ENCODE measurements around the gene CAPZA1. TPM values are rescaled to one million over a fixed set of nuclear protein-coding genes. Genes with fewer than 3 reads are reported as not detected.

Gene CAPZA1
- total RNA-seq, 1 experiment from 2014 or later: 148 TPM

- Histone ChIP-seq H3K27me3 (ENCODE audit: insufficient read depth, low read length) (no peaks in the 10 kb centered on the region), H3K4me2 (ENCODE audit: low read length) (peak within 1 kb of the TSS; percentile 88), H3K9me3 (ENCODE audit: control insufficient read depth in 1 of 2, insufficient read depth in 1 of 2, low read depth in 1 of 2, low read length in 2 of 2) (no peaks in the 10 kb centered on the region), H3K36me3 (ENCODE audit: control insufficient read depth in 1 of 2, insufficient read depth in 2 of 2, low read length in 2 of 2) (peaks cover 6 to 7% of the 10 kb centered on the region in 2 experiments; a peak in 2 of 4 replicates), H4K20me1 (ENCODE audit: insufficient read depth) (no peaks in the 10 kb centered on the region), H3K79me2 (ENCODE audit: insufficient read depth, low read length) (peaks cover 27% of the 10 kb centered on the region), H2AFZ (ENCODE audit: low read depth, low read length, poor library complexity, severe bottlenecking) (no peak within 1 kb of the TSS), H3K4me3 (replicated peaks in 1 of 2; ENCODE audit: low read depth in 1 of 2, low read length in 2 of 2) (peak within 1 kb of the TSS; percentile 71 to 72), H3K27ac (ENCODE audit: low read depth, low read length) (peak within 1 kb of the TSS; percentile 88), H3K4me1 (ENCODE audit: control insufficient read depth in 1 of 2, insufficient read depth in 2 of 2, low read length in 2 of 2) (peaks cover 4 to 29% of the 10 kb centered on the region in 2 experiments; a peak in 3 of 4 replicates), H3K9me2 (ENCODE audit: insufficient read depth) (no peaks in the 10 kb centered on the region), H3K9ac (ENCODE audit: low read length) (peak within 1 kb of the TSS; percentile 88)
- TF ChIP-seq ZFX (IDR thresholded peaks at IDR 0.05): peak; percentile 96; the same call in 1 of the 2 replicates
- no peak for TF ChIP-seq POLR2A (IDR thresholded peaks at IDR 0.05; ENCODE audit: borderline replicate concordance, extremely low read depth, insufficient read depth, insufficient read length)
- TF ChIP-seq POLR2AphosphoS5 (IDR thresholded peaks at IDR 0.05; ENCODE audit: low read depth, low read length): peak; percentile 65
- TF ChIP-seq MAX (IDR thresholded peaks at IDR 0.05): peak; percentile 63
- TF ChIP-seq EZH2phosphoT487 (IDR thresholded peaks at IDR 0.05; ENCODE audit: borderline replicate concordance): no peak
- TF ChIP-seq ATF3 (IDR thresholded peaks at IDR 0.05): no peak
- no peak for TF ChIP-seq SP1 (IDR thresholded peaks at IDR 0.05; ENCODE audit: low read depth)
- TF ChIP-seq SIN3A (IDR thresholded peaks at IDR 0.05; ENCODE audit: low read depth): peak; percentile 4; the same call in 1 of the 2 replicates
- no peak for TF ChIP-seq TCF7L2 (IDR thresholded peaks at IDR 0.05; ENCODE audit: borderline replicate concordance, extremely low read depth, insufficient read depth, insufficient read length)
- 0 out of 2 replicates have a peak, but pooled peaks have one; percentile 11 for TF ChIP-seq CBX3 (IDR thresholded peaks at IDR 0.05; ENCODE audit: low read depth)
- ChIA-PET RAD21 (ENCODE audit: low non-redundant PET in 1 of 2, low total read pairs in 2 of 2, uncharacterized antibody in 2 of 2, unreplicated experiment in 2 of 2) (interaction anchor here in 1 of 2 experiments (1.2 kb wide), 1 partner anchor 42 kb away, joined by 3 read pairs; no protein-coding TSS in a partner anchor), POLR2A (interaction anchor here (0.8 to 2.4 kb wide), 6 partner anchors 13 to 283 kb away, joined by 3 to 9 read pairs (median 4); no protein-coding TSS in a partner anchor), CTCF (interaction anchor here (0.9 to 1.5 kb wide), 3 partner anchors 31 to 283 kb away, joined by 4 to 5 read pairs (median 5); no protein-coding TSS in a partner anchor)
- peak; percentile 59 for DNase-seq (ENCODE audit: low read depth, low spot score)
- BruUV-seq (replicated peaks): no TSS peak
- intact Hi-C loops (cut with micrococcal nuclease): loop anchor here (2.0 kb wide), 1 partner anchor 30 kb away; no protein-coding TSS in a partner anchor
- peak; percentile 79 for ATAC-seq
Measured at GRCh38 chr1:112674440-112674985, 54.9 kb downstream of the CAPZA1 start, which contains the start of gene MOV10. MOV10 (plus strand) TSS chr1:112674659; CDS start chr1:112674913, 254 bp downstream.
